H1 (cell line): ENCODE data around the gene COL5A1. TPM values are rescaled to one million over a fixed set of nuclear protein-coding genes. Genes with fewer than 3 reads are reported as not detected.

ENCODE experiments used
- CTCF ChIA-PET: fragments of 300-600 bp; sonication (Branson Sonifier 250); formaldehyde crosslinking; loops from one replicate; lab custom pipeline; 2021; ENCODE audit not compliant: partially characterized antibody; lab: Charles Lee
- POLR2A ChIA-PET: fragments of 300-600 bp; sonication (Branson Sonifier 250); formaldehyde crosslinking; loops from one replicate; lab custom pipeline; 2021; ENCODE audit warnings: inconsistent platforms; ENCODE audit not compliant: partially characterized antibody; lab: Charles Lee
- DNase-seq, 2 experiments: peaks; one replicate each; pipeline versions ENCODE4 v3.0.0 to v3.0.0-alpha.2; 2010 to 2022; ENCODE audit warnings: low spot score in 2 of 2, low read depth in 1 of 2, mixed read lengths in 1 of 2
- FAIRE-seq: peaks from 2 replicates; lab custom pipeline; 2011; peaks lifted over from hg19 to GRCh38; lab: Jason Lieb, UNC
- H2AFZ ChIP-seq: 2 replicates; pipeline ENCODE4 v1.8.1; 2012; ENCODE audit warnings: low read length, inconsistent platforms
- H2AK5ac ChIP-seq: 2 replicates; pipeline ENCODE4 v1.6.1; 2013; ENCODE audit warnings: low read depth, low read length
- H2BK120ac ChIP-seq: replicated peaks from 2 replicates; pipeline ENCODE3; 2013; ENCODE audit warnings: low read depth, low read length, inconsistent platforms
- H2BK12ac ChIP-seq: 2 replicates; pipeline ENCODE4 v1.6.1; 2013; ENCODE audit warnings: low read depth, low read length
- H2BK15ac ChIP-seq: 2 replicates; pipeline ENCODE4 v1.6.1; 2013; ENCODE audit warnings: low read length
- H2BK20ac ChIP-seq: 2 replicates; pipeline ENCODE4 v1.6.1; 2013; ENCODE audit warnings: low read length
- H2BK5ac ChIP-seq: 2 replicates; pipeline ENCODE4 v1.6.1; 2013; ENCODE audit warnings: low read depth, low read length
- H3K14ac ChIP-seq: 2 replicates; pipeline ENCODE4 v1.6.1; 2013; ENCODE audit warnings: inconsistent platforms; ENCODE audit not compliant: insufficient read length
- H3K18ac ChIP-seq: 2 replicates; pipeline ENCODE4 v1.6.1; 2013; ENCODE audit warnings: low read length; ENCODE audit errors: extremely low read depth
- H3K23ac ChIP-seq: 2 replicates; pipeline ENCODE4 v1.6.1; 2013; ENCODE audit warnings: inconsistent platforms; ENCODE audit not compliant: insufficient read length
- H3K23me2 ChIP-seq: 2 replicates; pipeline ENCODE4 v1.6.1; 2013; ENCODE audit warnings: low read depth, low read length
- H3K27ac ChIP-seq: 2 replicates; pipeline ENCODE4 v1.6.1; 2011; ENCODE audit warnings: low read depth, low read length, inconsistent platforms
- H3K27me3 ChIP-seq, 4 experiments: replicated peaks in 1 of 4; 1 replicate in 1 of 4; 2 replicates in 3 of 4; pipeline versions ENCODE4 v1.6.1 to v1.8.1; 2011 to 2013; ENCODE audit warnings: low read length in 3 of 4, mild to moderate bottlenecking in 3 of 4, inconsistent platforms in 2 of 4, mixed read lengths in 2 of 4, moderate library complexity in 1 of 4; ENCODE audit not compliant: control insufficient read depth in 3 of 4, insufficient read depth in 3 of 4; ENCODE audit errors: extremely low read depth in 1 of 4
- H3K36me3 ChIP-seq, 4 experiments: 2 replicates each; pipeline versions ENCODE4 v1.6.1 to v1.8.1; 2011 to 2013; ENCODE audit warnings: mild to moderate bottlenecking in 4 of 4, low read length in 3 of 4, moderate library complexity in 2 of 4, control low read depth in 1 of 4, inconsistent platforms in 1 of 4; ENCODE audit not compliant: insufficient read depth in 4 of 4, control insufficient read depth in 2 of 4
- H3K4ac ChIP-seq: replicated peaks from 2 replicates; pipeline ENCODE3; 2013; ENCODE audit warnings: low read length, low read depth, mixed read lengths, inconsistent platforms; ENCODE audit not compliant: insufficient read length
- H3K4me1 ChIP-seq, 4 experiments: replicated peaks in 1 of 4; 1 replicate in 1 of 4; 2 replicates in 3 of 4; pipeline versions ENCODE4 v1.6.1 to v1.8.1; 2011 to 2013; ENCODE audit warnings: low read length in 3 of 4, inconsistent platforms in 2 of 4, mixed read lengths in 1 of 4; ENCODE audit not compliant: insufficient read depth in 4 of 4, control insufficient read depth in 3 of 4
- H3K4me2 ChIP-seq, 2 experiments: 2 replicates each; pipeline versions ENCODE4 v1.6.1 to v1.8.1; 2011 to 2013; ENCODE audit warnings: low read depth in 2 of 2, low read length in 2 of 2, control low read depth in 1 of 2, inconsistent platforms in 1 of 2, mild to moderate bottlenecking in 1 of 2; ENCODE audit not compliant: insufficient read depth in 1 of 2
- H3K4me3 ChIP-seq, 4 experiments: fragments of 200-600, 300-600 bp in 1 of 4; sonication (generic), shearing (Covaris generic), sonication (Bioruptor Twin) in 1 of 4; 2 replicates each; pipeline versions ENCODE4 v1.5.1 to v1.8.1; 2011 to 2016; ENCODE audit warnings: low read length in 4 of 4, low read depth in 3 of 4, control low read depth in 2 of 4, inconsistent platforms in 2 of 4, mild to moderate bottlenecking in 2 of 4, mixed read lengths in 1 of 4, moderate library complexity in 1 of 4; ENCODE audit not compliant: insufficient read depth in 2 of 4; ENCODE audit errors: extremely low read depth in 1 of 4
- H3K56ac ChIP-seq: replicated peaks from 2 replicates; pipeline ENCODE3; 2013; ENCODE audit warnings: low read depth, mild to moderate bottlenecking, mixed read lengths, low read length, inconsistent platforms; ENCODE audit not compliant: insufficient read length
- H3K79me1 ChIP-seq: 2 replicates; pipeline ENCODE4 v1.6.1; 2013; ENCODE audit warnings: low read depth, low read length, control low read depth
- H3K79me2 ChIP-seq, 2 experiments: 2 replicates each; pipeline versions ENCODE4 v1.6.1 to v1.8.1; 2012 to 2013; ENCODE audit warnings: low read length in 2 of 2, mild to moderate bottlenecking in 2 of 2, inconsistent platforms in 1 of 2; ENCODE audit not compliant: insufficient read depth in 2 of 2, control insufficient read depth in 1 of 2
- H3K9ac ChIP-seq, 4 experiments: replicated peaks in 1 of 4; 1 replicate in 1 of 4; 2 replicates in 3 of 4; pipeline versions ENCODE4 v1.6.1 to v1.8.1; 2011 to 2013; ENCODE audit warnings: low read depth in 3 of 4, low read length in 3 of 4, control low read depth in 2 of 4, mild to moderate bottlenecking in 2 of 4, moderate library complexity in 2 of 4, inconsistent platforms in 1 of 4; ENCODE audit errors: extremely low read depth in 1 of 4
- H3K9me3 ChIP-seq, 2 experiments: 2 replicates each; pipeline versions ENCODE4 v1.6.1 to v1.8.1; 2012 to 2013; ENCODE audit warnings: mild to moderate bottlenecking in 2 of 2, moderate library complexity in 2 of 2, control low read depth in 1 of 2, inconsistent platforms in 1 of 2, low read depth in 1 of 2, low read length in 1 of 2, mixed read lengths in 1 of 2; ENCODE audit not compliant: insufficient read depth in 2 of 2
- H4K20me1 ChIP-seq, 2 experiments: replicated peaks in 1 of 2; 2 replicates each; pipeline versions ENCODE3 to v1.8.1; 2011 to 2013; ENCODE audit warnings: inconsistent platforms in 2 of 2, low read length in 2 of 2, mild to moderate bottlenecking in 1 of 2; ENCODE audit not compliant: insufficient read depth in 2 of 2, control insufficient read depth in 1 of 2
- H4K5ac ChIP-seq: 2 replicates; pipeline ENCODE4 v1.6.1; 2013; ENCODE audit warnings: low read length, low read depth, mixed read lengths, inconsistent platforms; ENCODE audit not compliant: insufficient read length
- H4K8ac ChIP-seq: 2 replicates; pipeline ENCODE4 v1.8.0; 2013; ENCODE audit warnings: mild to moderate bottlenecking, moderate library complexity, low read length, inconsistent platforms; ENCODE audit not compliant: insufficient read depth; ENCODE audit errors: extremely low read depth
- H4K91ac ChIP-seq: replicated peaks from 2 replicates; pipeline ENCODE3; 2013; ENCODE audit warnings: low read length, mixed read lengths, inconsistent platforms; ENCODE audit not compliant: insufficient read length
- BRCA1 ChIP-seq: IDR thresholded peaks from 2 replicates; pipeline ENCODE4 v1.6.1; 2012; ENCODE audit warnings: low read depth, low read length, improper control_type of control experiment
- CBX5 ChIP-seq: fragments of 300-800, 300-1000 bp; sonication (generic); IDR thresholded peaks from 2 replicates; pipeline ENCODE4 v1.7.1; 2016; ENCODE audit warnings: antibody characterized with exemption, low read length, low read depth
- CREB1 ChIP-seq: IDR thresholded peaks from 2 replicates; pipeline ENCODE4 v1.6.1; 2012; ENCODE audit warnings: inconsistent platforms
- EZH2 ChIP-seq: fragments of 200-600 bp; sonication (generic); IDR thresholded peaks from 2 replicates; pipeline ENCODE4 v1.7.1; 2012; ENCODE audit warnings: low read depth, mild to moderate bottlenecking, moderate library complexity, low read length, inconsistent platforms; ENCODE audit not compliant: severe bottlenecking
- GTF2F1 ChIP-seq: IDR thresholded peaks from 2 replicates; pipeline ENCODE4 v1.6.1; 2012; ENCODE audit warnings: low read depth, low read length, improper control_type of control experiment, borderline replicate concordance
- MAFK ChIP-seq: IDR thresholded peaks from 2 replicates; pipeline ENCODE4 v1.6.1; 2012; ENCODE audit warnings: low read depth, mild to moderate bottlenecking, improper control_type of control experiment, low read length
- SP2 ChIP-seq: IDR thresholded peaks from 2 replicates; pipeline ENCODE4 v1.6.1; 2012; ENCODE audit warnings: mild to moderate bottlenecking, low read length, inconsistent platforms
- WGBS, 2 experiments: shearing (Covaris generic) in 1 of 2; methylation state at CpG; one replicate each; pipeline versions ENCODE4 v1.1.6 to v1.1.7; 2013 to 2015; ENCODE audit warnings: low lambda C conversion rate in 2 of 2, mixed read lengths in 2 of 2, inconsistent platforms in 1 of 2, low coverage in 1 of 2, missing lambda C conversion rate in 1 of 2; ENCODE audit not compliant: insufficient replicate concordance in 2 of 2, insufficient coverage in 1 of 2, insufficient read length in 1 of 2; ENCODE audit errors: extremely low coverage in 1 of 2, missing lambda C conversion rate in 1 of 2; 5-methylcytosine and 5-hydroxymethylcytosine counted together
- polyA plus RNA-seq, 7 experiments: library from polyadenylated mRNA; depleted of rRNA in 3 of 7; stranded (reverse) in 5 of 7; unstranded in 2 of 7; fragments of >200 nt in 5 of 7; fragments of 200-250 nt in 2 of 7; gene quantifications; 1 replicate in 5 of 7; 2 replicates in 1 of 7; 4 replicates in 1 of 7; pipeline versions ENCODE4 v1.2.1 to v1.2.3, GENCODE V29; 2011 to 2013; ENCODE audit warnings: missing spikeins in 2 of 7, mixed read lengths in 2 of 7
- total RNA-seq: library from RNA; stranded (reverse); fragmentation: NEBNext Ultra II Directional; extraction: Animal tissue kit (Norgen Biotek cat#: 25700); gene quantifications from 2 replicates; pipeline ENCODE4 v1.2.1, GENCODE V29; 2021
- TF ChIP-seq, protein P1 (sequence below): IDR thresholded peaks from 2 replicates; pipeline ENCODE4 v1.6.1; 2011; ENCODE audit warnings: low read depth, mild to moderate bottlenecking, low read length; ENCODE audit not compliant: insufficient read depth
- TF ChIP-seq, protein P2 (sequence below): IDR thresholded peaks from 2 replicates; pipeline ENCODE4 v1.6.1; 2012; ENCODE audit warnings: low read length, inconsistent platforms
- TF ChIP-seq, protein P3 (sequence below): IDR thresholded peaks from 2 replicates; pipeline ENCODE4 v1.6.1; 2012; ENCODE audit warnings: inconsistent platforms

Gene COL5A1
- total and polyA plus RNA-seq, 2 of the 8 experiments (the other 6 are each of a cell fraction or from before 2014, with no cell fraction given), result 3.8 to 12.0 TPM

DNA sequence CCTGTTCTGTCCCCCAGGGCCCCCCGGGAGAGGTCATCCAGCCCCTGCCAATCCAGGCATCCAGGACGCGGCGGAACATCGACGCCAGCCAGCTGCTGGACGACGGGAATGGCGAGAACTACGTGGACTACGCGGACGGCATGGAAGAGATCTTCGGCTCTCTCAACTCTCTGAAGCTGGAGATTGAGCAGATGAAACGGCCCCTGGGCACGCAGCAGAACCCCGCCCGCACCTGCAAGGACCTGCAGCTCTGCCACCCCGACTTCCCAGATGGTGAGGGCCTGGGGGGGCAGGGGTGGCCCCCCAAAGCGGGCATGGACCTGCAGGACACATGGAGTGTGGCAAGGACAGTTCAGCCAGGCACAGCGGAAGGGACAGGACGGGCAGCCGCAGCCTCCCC, 183.0 kb downstream of the COL5A1 start:
- Histone ChIP-seq H3K79me2 (no peaks in the 10 kb centered on the region), H3K4me1 (no peaks in the 10 kb centered on the region; a peak in 1 of 7 replicates), H3K23ac (no peak overlapping the region), H3K36me3 (peaks cover 0 to 4% (median 0%) of the 10 kb centered on the region in 4 experiments; a peak in 2 of 8 replicates), H2AK5ac (no peak overlapping the region), H3K4me3 (no peak overlapping the region), H2BK5ac (no peak overlapping the region), H2BK12ac (no peak overlapping the region), H4K91ac (no peak overlapping the region), H2BK120ac (no peak overlapping the region), H4K20me1 (peaks cover 0 to 10% of the 10 kb centered on the region in 2 experiments), H4K8ac (peak overlapping the region; percentile 25; the same call in 1 of the 2 replicates), H3K14ac (no peak overlapping the region), H3K18ac (no peak overlapping the region), H3K9me3 (no peaks in the 10 kb centered on the region), H3K56ac (no peak overlapping the region), H2AFZ (no peak overlapping the region), H2BK20ac (no peak overlapping the region)
- POLR2A ChIA-PET, result no interaction called here
- WGBS, 2 experiments, result 89% methylated on average over 22 of the region's 23 CpGs; no CpG with 5 or more reads in 1 of the 2 experiments
- CTCF ChIA-PET, result interaction anchor here (1.1 kb wide), 1 partner anchor 46 kb away, joined by 4 read pairs; no protein-coding TSS in a partner anchor
- TF ChIP-seq BRCA1, result no peak
- TF ChIP-seq CBX5, result no peak
- no peak for TF ChIP-seq SP2
- no peak for TF ChIP-seq EZH2
- TF ChIP-seq, protein P1, sequence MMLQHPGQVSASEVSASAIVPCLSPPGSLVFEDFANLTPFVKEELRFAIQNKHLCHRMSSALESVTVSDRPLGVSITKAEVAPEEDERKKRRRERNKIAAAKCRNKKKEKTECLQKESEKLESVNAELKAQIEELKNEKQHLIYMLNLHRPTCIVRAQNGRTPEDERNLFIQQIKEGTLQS, result no peak
- TF ChIP-seq GTF2F1, result no peak
- no peak for TF ChIP-seq CREB1
- TF ChIP-seq, protein P2, sequence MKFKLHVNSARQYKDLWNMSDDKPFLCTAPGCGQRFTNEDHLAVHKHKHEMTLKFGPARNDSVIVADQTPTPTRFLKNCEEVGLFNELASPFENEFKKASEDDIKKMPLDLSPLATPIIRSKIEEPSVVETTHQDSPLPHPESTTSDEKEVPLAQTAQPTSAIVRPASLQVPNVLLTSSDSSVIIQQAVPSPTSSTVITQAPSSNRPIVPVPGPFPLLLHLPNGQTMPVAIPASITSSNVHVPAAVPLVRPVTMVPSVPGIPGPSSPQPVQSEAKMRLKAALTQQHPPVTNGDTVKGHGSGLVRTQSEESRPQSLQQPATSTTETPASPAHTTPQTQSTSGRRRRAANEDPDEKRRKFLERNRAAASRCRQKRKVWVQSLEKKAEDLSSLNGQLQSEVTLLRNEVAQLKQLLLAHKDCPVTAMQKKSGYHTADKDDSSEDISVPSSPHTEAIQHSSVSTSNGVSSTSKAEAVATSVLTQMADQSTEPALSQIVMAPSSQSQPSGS, result no peak
- TF ChIP-seq MAFK, result no peak
- TF ChIP-seq, protein P3, sequence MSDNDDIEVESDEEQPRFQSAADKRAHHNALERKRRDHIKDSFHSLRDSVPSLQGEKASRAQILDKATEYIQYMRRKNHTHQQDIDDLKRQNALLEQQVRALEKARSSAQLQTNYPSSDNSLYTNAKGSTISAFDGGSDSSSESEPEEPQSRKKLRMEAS, result no peak
- TF ChIP-seq, all 59 proteins: peak for 0
- Histone ChIP-seq H3K23me2 (peaks cover 12% of the 10 kb centered on the region; the same call in 1 of the 2 replicates), H4K5ac (no peak overlapping the region), H3K4me2 (no peak overlapping the region), H2BK15ac (no peak overlapping the region), H3K79me1 (no peaks in the 10 kb centered on the region), H3K4ac (no peak overlapping the region), H3K27ac (no peak overlapping the region), H3K9ac (no peak overlapping the region), H3K27me3 (no peaks in the 10 kb centered on the region)
- DNase-seq, result no peak
- FAIRE-seq, result no peak
